C4-2B (cell line): ENCODE data around the gene NPC1L1.

ENCODE experiments used
- H3K27ac ChIP-seq: fragments of 450-650 bp; 2 replicates; pipeline ENCODE4 v1.5.1; 2017
- ZFX ChIP-seq: fragments of 450-650 bp; IDR thresholded peaks from 2 replicates; pipeline ENCODE4 v1.6.1; 2017
- TF ChIP-seq, protein P1 (sequence below): fragments of 450-650 bp; conservative IDR thresholded peaks from 2 replicates; pipeline ENCODE4 v1.5.1; 2017; ENCODE audit warnings: mild to moderate bottlenecking

The NPC1L1 gene

DNA sequence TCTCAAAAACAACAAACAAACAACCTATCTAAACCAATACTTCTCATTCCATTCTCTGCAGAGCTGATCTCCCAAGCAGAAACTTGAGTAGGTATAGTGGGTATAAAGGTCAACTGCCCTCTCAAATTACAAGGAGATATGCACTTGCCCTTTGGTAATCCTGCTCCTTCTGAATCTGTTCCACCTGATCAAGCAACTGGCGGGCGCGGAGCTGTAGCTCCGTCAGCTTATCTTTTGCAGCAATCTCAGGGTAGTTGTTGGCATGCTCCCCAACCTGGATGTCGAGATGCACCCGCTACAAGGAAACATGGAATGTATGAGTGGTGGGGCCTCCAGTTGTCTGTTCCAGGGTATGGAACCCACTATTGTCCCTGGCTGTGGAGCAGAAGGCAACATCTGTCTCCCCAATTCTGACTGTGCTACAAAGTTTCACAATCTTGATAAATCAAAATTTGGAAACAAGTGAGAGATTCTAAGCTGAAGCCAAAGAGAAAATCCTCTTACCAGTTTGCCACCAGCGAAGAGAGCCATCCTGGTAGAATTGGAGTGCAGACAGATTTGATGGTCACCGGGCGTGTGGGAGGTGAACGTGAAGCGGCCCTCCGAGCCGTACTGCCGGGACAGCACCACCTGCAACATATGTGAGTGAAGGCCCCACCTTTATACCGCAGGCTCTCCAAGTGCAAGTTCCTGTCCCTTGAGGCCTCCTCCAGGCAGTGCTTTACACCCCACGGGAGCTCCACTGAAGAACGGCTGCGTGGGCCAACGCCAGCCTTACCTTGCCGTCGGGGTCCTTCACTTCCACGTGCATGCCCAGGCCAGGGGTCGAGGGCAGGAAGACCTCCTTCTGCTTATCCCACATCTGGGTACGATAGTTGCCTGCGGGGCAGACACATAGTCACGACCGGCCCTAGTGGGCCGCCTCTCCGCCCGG is 40.1 kb upstream of the NPC1L1 start:
- no peak for TF ChIP-seq ZFX
- TF ChIP-seq, protein P1, sequence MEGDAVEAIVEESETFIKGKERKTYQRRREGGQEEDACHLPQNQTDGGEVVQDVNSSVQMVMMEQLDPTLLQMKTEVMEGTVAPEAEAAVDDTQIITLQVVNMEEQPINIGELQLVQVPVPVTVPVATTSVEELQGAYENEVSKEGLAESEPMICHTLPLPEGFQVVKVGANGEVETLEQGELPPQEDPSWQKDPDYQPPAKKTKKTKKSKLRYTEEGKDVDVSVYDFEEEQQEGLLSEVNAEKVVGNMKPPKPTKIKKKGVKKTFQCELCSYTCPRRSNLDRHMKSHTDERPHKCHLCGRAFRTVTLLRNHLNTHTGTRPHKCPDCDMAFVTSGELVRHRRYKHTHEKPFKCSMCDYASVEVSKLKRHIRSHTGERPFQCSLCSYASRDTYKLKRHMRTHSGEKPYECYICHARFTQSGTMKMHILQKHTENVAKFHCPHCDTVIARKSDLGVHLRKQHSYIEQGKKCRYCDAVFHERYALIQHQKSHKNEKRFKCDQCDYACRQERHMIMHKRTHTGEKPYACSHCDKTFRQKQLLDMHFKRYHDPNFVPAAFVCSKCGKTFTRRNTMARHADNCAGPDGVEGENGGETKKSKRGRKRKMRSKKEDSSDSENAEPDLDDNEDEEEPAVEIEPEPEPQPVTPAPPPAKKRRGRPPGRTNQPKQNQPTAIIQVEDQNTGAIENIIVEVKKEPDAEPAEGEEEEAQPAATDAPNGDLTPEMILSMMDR: no peak

DNA sequence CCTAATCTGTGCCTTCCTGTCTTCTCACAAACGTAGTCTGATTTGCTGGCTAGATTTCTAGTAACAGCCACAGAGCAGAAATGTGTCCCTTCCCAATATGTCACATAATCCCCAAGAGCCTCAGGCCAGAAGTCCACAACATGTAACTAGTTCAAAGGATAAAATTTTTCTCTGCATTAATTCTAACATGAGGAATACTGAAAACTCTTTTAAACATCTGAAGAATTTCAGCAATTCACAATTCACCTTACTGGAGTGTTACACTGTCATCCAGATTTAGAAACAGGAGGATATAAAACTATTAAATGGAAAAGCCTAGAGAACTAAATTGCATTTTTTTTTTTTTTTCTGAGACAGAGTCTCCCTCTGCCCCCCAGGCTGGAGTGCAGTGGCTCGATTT is 35.1 kb upstream of the NPC1L1 start:
- no peak overlapping the region for H3K27ac ChIP-seq
- TF ChIP-seq, protein P1: no peak
- no peak for TF ChIP-seq ZFX

More for the DNA sequence above, 40.1 kb upstream of the NPC1L1 start:
- H3K27ac ChIP-seq: peak overlapping the region; percentile 98

DNA sequence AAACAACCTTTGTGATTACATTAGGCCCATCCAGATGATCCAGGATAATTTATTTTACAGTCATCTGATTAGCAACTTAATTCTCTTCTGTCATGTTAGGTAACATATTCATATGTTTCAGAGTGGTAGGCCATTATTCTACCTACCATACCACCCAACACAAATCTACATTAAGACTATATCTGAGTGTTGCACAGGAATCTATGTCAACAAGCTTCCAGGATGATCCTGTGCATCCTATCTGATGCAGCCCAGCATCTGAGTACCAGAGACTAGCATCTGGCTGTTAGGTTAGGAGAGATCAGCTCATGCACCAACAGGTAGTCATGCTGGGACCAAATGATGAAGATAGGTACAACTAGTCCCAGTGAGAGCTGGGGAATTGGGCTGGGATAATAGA is 33.9 kb upstream of the NPC1L1 start:
- no peak overlapping the region; the same call in 1 of the 2 replicates for H3K27ac ChIP-seq
- no peak for TF ChIP-seq ZFX
- TF ChIP-seq, protein P1: no peak

DNA sequence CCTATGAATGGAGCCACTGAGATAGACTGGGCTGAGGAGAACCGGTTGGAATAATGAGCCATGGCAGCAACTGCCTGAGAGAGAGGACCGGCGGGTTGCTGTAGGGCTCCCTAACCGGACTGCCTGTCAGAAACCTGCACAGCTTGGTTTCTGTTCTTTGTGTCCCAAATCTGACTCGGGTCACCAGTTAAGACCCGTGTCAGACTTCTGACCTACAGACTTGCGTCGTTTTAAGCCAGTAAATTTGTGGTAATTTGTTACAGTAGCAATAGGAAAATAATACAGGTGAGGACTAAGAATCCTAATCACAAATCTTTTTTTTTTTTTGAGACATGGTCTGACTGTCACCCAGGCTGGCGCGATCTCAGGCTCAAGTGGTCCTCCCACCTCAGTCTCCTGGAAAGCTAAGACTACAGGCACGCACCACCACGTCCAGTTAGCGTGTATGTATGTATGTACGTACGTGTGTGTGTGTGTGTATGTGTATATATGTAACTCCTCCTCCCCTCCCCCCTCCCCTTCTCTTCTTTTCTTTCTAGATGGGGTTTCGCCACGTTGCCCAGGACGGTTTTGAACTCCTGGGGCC is 33.2 kb upstream of the NPC1L1 start:
- TF ChIP-seq ZFX: no peak
- TF ChIP-seq, protein P1: no peak
- peak overlapping the region; percentile 91 for H3K27ac ChIP-seq

DNA sequence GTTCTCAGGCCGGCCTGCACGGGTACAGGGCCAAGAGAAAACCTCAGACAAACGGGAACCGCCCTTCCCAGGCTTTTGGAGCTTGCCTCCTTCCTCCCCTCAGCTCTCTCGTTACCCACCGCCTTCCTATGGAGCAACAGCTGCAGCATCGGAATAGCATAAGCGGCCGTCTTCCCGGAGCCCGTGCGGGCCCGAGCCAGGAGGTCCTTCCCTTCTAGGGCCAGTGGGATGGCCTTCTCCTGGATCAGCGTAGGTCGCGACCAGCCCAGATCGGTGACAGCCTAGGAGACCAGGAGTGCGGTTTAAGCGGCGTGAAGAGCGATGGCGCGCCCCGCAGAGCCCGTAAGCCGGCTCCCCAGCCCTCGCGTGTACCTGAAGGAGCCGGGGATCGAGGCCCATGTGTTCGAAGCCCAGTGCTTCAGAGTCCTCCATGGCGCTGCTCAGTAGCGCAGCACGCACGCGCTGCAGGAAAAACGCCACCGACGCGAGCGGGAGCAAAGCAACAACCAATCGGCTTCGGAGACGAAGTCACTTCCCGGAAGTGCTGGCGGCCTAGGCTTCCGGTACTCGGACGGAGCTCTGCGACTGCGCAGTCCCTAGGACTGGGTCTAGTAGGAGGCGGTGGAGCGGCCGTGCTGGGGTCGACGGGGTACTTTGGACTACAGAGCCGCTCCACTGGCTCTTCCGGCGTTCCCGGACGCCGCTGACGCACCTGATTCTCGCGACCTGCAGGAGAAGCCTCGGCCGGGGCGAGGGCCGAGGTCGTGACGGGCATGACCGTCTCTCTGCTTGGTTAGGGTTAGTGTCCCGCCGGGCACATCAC is 32.5 kb upstream of the NPC1L1 start, which contains the start of gene DDX56:
Gene DDX56 (minus strand): TSS at position 445 of the 823 bp plus-strand sequence. CDS start 13 bp downstream, at position 432.
- H3K27ac ChIP-seq: peak within 1 kb of the TSS; percentile 91
- peak; percentile 75; the same call in 1 of the 2 replicates for TF ChIP-seq ZFX
- TF ChIP-seq, protein P1: no peak

DNA sequence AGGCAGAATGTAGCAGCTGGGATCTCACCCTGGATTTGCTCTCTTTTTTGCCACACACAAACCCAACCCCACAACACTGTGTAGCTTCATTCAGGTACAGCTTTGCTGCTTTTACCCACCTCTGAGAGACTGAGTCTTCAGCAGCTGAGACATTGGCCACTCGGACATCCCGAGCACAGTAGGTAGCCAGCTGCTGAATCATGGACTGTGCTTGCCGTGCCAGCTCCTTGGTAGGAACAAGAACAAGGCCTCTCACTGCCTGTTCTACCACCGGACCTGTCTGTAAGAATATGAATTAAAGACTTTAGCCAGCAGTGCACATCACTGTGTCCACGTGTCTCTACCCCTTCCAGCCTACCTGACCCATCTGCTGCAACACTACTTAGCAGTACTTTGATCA is 31.6 kb upstream of the NPC1L1 start:
- peak overlapping the region; percentile 91 for H3K27ac ChIP-seq
- TF ChIP-seq ZFX: no peak
- TF ChIP-seq, protein P1: no peak
